ENCODE measurements around the gene PIK3CB. TPM values are rescaled to one million over a fixed set of nuclear protein-coding genes. Genes with fewer than 3 reads are reported as not detected.

The PIK3CB gene
- total RNA-seq, 1 donor from 2014 or later = 44.6 TPM

DNA sequence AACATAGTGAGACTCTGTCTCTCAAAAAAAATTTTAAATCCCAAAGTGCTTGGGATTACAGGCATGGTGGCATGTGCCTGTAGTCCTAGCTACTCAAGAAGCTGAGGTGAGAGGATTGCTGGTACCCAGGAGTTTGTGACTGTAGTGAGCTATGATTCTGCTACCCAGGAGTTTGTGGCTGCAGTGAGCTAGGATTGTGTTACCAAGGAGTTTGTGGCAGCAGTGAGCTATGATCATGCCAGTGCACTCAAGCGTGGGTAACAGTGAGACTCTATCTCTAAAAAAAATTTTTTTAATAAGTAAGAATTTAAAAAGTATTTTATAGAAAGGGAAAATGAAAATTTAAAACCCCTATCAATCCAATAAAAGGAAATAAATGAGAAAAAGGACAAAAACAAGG lies 156.6 kb downstream of the PIK3CB start:
- TF ChIP-seq CTCF (IDR thresholded peaks at IDR 0.05) = no peak
- peaks cover 41% of the 10 kb centered on the region for H3K36me3 ChIP-seq

GRCh38 chr3:138675393-138675792 lies 159.3 kb downstream of the PIK3CB start:
- no peaks in the 10 kb centered on the region for H3K27me3 ChIP-seq (ENCODE audit: low read depth)
- H3K36me3 ChIP-seq = peaks cover 22% of the 10 kb centered on the region
- peaks cover 11% of the 10 kb centered on the region for H3K9me3 ChIP-seq
- no peaks in the 10 kb centered on the region for H3K4me1 ChIP-seq
- DNase-seq (no peak), ATAC-seq (no peak)
- no peak for TF ChIP-seq CTCF (IDR thresholded peaks at IDR 0.05)
- no peak overlapping the region for H3K27ac ChIP-seq
- intact Hi-C loops (cut with DNase I) = no loop called here
- H3K4me3 ChIP-seq = no peak overlapping the region

More for the DNA sequence above, 156.6 kb downstream of the PIK3CB start:
- ATAC-seq (no peak), DNase-seq (no peak)
- peaks cover 11% of the 10 kb centered on the region for H3K9me3 ChIP-seq
- H3K4me1 ChIP-seq = no peaks in the 10 kb centered on the region
- no peak overlapping the region for H3K27ac ChIP-seq
- intact Hi-C loops (cut with DNase I) = no loop called here
- H3K4me3 ChIP-seq = no peak overlapping the region
- no peaks in the 10 kb centered on the region for H3K27me3 ChIP-seq (ENCODE audit: low read depth)

DNA sequence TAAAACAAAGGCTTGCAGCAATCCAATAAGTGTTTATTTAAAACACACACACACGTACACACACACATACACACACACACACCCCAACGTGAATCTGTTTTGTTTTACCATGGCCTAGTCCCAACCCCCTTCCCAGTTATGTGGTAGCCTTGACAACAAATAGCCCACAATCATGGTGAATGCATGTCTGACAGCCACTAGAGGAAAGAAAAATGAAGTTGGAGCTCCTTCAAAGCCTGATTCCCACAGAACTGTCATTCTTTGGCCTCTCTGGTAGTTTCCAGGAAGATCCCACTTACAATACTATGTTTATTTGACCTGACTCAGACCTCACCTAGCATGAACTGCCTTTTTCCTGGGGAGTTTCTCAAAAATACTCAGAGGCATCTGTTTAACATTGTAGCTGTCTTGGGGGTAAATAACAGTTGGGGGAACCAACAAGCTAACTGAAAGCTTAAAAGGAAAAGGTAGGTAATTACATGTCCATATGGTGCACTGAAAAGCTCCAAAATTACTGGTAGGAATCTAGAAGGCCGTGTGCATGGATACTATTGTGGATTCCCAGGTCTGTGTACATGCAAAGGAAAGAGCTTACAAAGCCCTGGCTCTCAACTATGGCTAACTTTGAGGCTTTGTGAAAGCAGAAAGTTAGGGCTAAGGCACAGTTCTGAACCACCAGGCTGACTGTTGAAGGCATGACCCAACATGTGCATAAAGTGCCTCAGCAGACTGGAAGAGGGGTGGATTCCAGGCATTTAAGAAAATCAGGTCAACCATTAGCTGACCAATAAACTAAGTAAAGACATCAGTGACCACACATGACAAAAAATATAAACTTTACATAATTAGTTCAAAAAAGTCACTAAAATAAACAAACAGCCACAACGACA lies 160.8 kb downstream of the PIK3CB start:
- intact Hi-C loops (cut with DNase I) = no loop called here
- no peaks in the 10 kb centered on the region for H3K27me3 ChIP-seq (ENCODE audit: low read depth)
- DNase-seq (no peak), ATAC-seq (peak in 1 of 2 donors; percentile 47)
- no peak overlapping the region for H3K27ac ChIP-seq
- H3K36me3 ChIP-seq = peaks cover 17% of the 10 kb centered on the region
- H3K9me3 ChIP-seq = peaks cover 11% of the 10 kb centered on the region
- H3K4me1 ChIP-seq = no peaks in the 10 kb centered on the region
- no peak overlapping the region for H3K4me3 ChIP-seq
- no peak for TF ChIP-seq CTCF (IDR thresholded peaks at IDR 0.05)

DNA sequence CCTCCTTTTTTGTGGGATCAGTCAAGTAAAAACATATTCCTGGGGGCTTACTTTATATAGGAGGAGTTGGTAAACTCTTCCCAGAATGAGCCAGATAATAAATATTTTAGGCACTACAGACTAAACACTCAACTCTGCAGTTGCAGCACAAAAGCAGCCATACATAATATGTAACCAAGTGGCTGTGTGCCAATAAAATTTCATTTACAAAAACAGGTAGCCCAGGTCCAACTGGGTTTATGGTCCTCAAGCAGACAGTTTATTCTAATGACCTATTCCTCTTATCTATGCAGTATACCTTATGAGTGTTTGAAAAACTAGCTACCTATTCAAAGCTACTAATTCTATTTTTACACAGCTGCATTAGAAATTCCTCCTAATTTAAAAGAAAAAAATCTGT lies 164.3 kb downstream of the PIK3CB start:
- H3K9me3 ChIP-seq = peaks cover 3% of the 10 kb centered on the region
- DNase-seq (no peak), ATAC-seq (no peak)
- H3K36me3 ChIP-seq = peaks cover 24% of the 10 kb centered on the region
- no peak for TF ChIP-seq CTCF (IDR thresholded peaks at IDR 0.05)
- H3K4me1 ChIP-seq = no peaks in the 10 kb centered on the region
- H3K27ac ChIP-seq = no peak overlapping the region
- intact Hi-C loops (cut with DNase I) = no loop called here
- H3K4me3 ChIP-seq = no peak overlapping the region
- H3K27me3 ChIP-seq (ENCODE audit: low read depth) = no peaks in the 10 kb centered on the region

DNA sequence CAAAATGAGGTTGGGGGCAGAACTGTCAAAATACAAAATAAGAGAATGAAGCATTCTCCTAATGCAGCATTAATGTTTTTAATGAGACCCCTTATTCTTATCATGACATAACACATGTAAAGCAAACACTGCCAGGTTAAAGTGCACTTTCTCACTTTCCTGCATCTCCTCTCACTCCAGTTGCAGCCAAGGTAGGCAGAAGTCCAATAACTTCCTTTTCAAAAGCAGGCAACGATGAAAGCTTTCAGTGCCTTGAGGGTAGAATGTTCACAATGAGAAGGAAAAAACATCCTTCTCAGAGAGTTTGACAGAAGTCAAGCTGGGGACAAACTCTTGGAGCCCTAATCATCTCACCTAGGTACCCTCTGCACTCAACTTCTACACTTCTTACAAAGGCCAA lies 166.6 kb downstream of the PIK3CB start:
- Histone ChIP-seq H3K27ac (no peak overlapping the region), H3K4me3 (no peak overlapping the region), H3K36me3 (peaks cover 37% of the 10 kb centered on the region), H3K27me3 (ENCODE audit: low read depth) (no peaks in the 10 kb centered on the region), H3K4me1 (no peaks in the 10 kb centered on the region), H3K9me3 (no peaks in the 10 kb centered on the region)
- ATAC-seq = no peak
- TF ChIP-seq CTCF (IDR thresholded peaks at IDR 0.05) = no peak
- intact Hi-C loops (cut with DNase I) = no loop called here
- no peak for DNase-seq

Measured in lower lobe of right lung (tissue), 2 donors.